Endothelial cell of umbilical vein (primary cell): ENCODE results near the gene ARMH1. TPM values are rescaled to one million over a fixed set of nuclear protein-coding genes. Genes with fewer than 3 reads are reported as not detected.

ENCODE experiments used
- BruUV-seq: library from RNA; stranded (reverse); fragments of 400-500 nt; replicated peaks from 2 replicates; lab custom pipeline; 2021; lab: Mats Ljungman, UMichigan
- CTCF ChIA-PET: fragments of 300-600, 350-600 bp; sonication (Branson Sonifier 250); formaldehyde crosslinking; loops from one replicate; lab custom pipeline; 2021; ENCODE audit warnings: antibody characterized with exemption, inconsistent platforms; lab: Charles Lee
- POLR2A ChIA-PET: fragments of 300-600, 350-600 bp; sonication (Branson Sonifier 250); formaldehyde crosslinking; loops from one replicate; lab custom pipeline; 2021; ENCODE audit warnings: antibody characterized with exemption, inconsistent platforms; lab: Charles Lee
- DNase-seq: peaks from one replicate; pipeline ENCODE4 v3.0.0-alpha.2; 2011; ENCODE audit warnings: low read depth, low spot score
- FAIRE-seq: peaks from 2 replicates; lab custom pipeline; 2011; peaks lifted over from hg19 to GRCh38; lab: Jason Lieb, UNC
- H2AFZ ChIP-seq: 2 replicates; pipeline ENCODE4 v1.6.0; 2012; ENCODE audit warnings: low read depth, low read length, control low read depth, inconsistent platforms
- H3K27ac ChIP-seq: 2 replicates; pipeline ENCODE4 v1.5.1; 2011; ENCODE audit warnings: low read depth, mild to moderate bottlenecking, control low read depth, low read length, moderate library complexity; ENCODE audit not compliant: insufficient read depth
- H3K27me3 ChIP-seq, 2 experiments: 2 replicates each; pipeline versions ENCODE4 v1.6.0 to v1.6.1; 2011; ENCODE audit warnings: low read length in 2 of 2, mixed read lengths in 1 of 2; ENCODE audit not compliant: control insufficient read depth in 2 of 2, insufficient read depth in 2 of 2
- H3K36me3 ChIP-seq, 2 experiments: 2 replicates in 1 of 2; 3 replicates in 1 of 2; pipeline ENCODE4 v1.5.1; 2011; ENCODE audit warnings: low read length in 2 of 2, mild to moderate bottlenecking in 1 of 2, moderate library complexity in 1 of 2; ENCODE audit not compliant: control insufficient read depth in 2 of 2, insufficient read depth in 2 of 2; ENCODE audit errors: extremely low read depth in 1 of 2
- H3K4me1 ChIP-seq: 3 replicates; pipeline ENCODE4 v1.5.1; 2011; ENCODE audit warnings: mild to moderate bottlenecking, low read length; ENCODE audit not compliant: control insufficient read depth, insufficient read depth; ENCODE audit errors: extremely low read depth
- H3K4me2 ChIP-seq: 2 replicates; pipeline ENCODE4 v1.6.1; 2011; ENCODE audit warnings: low read length, control low read depth, mixed read lengths; ENCODE audit not compliant: insufficient read depth
- H3K4me3 ChIP-seq, 3 experiments: fragments of 200-600 bp in 1 of 3; sonication (generic), shearing (Covaris generic) in 1 of 3; replicated peaks in 1 of 3; 2 replicates each; pipeline ENCODE4 v1.5.1; 2011 to 2016; ENCODE audit warnings: control low read depth in 3 of 3, low read length in 3 of 3, mild to moderate bottlenecking in 2 of 3, inconsistent platforms in 1 of 3, low read depth in 1 of 3, moderate library complexity in 1 of 3; ENCODE audit not compliant: insufficient read depth in 1 of 3
- H3K79me2 ChIP-seq: 2 replicates; pipeline ENCODE4 v1.6.0; 2012; ENCODE audit warnings: low read length, inconsistent platforms; ENCODE audit not compliant: control insufficient read depth, insufficient read depth
- H3K9ac ChIP-seq: replicated peaks from 2 replicates; pipeline ENCODE3; 2011; ENCODE audit warnings: low read length, control low read depth; ENCODE audit not compliant: insufficient read depth; ENCODE audit errors: extremely low read depth
- H3K9me1 ChIP-seq: replicated peaks from 3 replicates; pipeline ENCODE4 v1.6.0; 2011; ENCODE audit warnings: mild to moderate bottlenecking, low read length; ENCODE audit not compliant: control insufficient read depth, insufficient read depth; ENCODE audit errors: extremely low read depth
- H3K9me3 ChIP-seq: replicated peaks from 2 replicates; pipeline ENCODE4 v1.5.1; 2012; ENCODE audit warnings: low read length, inconsistent platforms; ENCODE audit not compliant: control insufficient read depth, insufficient read depth
- H4K20me1 ChIP-seq: replicated peaks from 2 replicates; pipeline ENCODE3; 2011; ENCODE audit warnings: mild to moderate bottlenecking, low read length; ENCODE audit not compliant: control insufficient read depth, insufficient read depth; ENCODE audit errors: extremely low read depth
- EZH2 ChIP-seq: IDR thresholded peaks from 2 replicates; pipeline ENCODE4 v1.6.1; 2012; ENCODE audit warnings: borderline replicate concordance, low read depth, mild to moderate bottlenecking, moderate library complexity, low read length, inconsistent platforms; ENCODE audit not compliant: severe bottlenecking
- FOS ChIP-seq: IDR thresholded peaks from 2 replicates; pipeline ENCODE4 v1.6.1; 2011; ENCODE audit warnings: mild to moderate bottlenecking, low read length, moderate library complexity, borderline replicate concordance; ENCODE audit not compliant: insufficient read depth
- GATA2 ChIP-seq: IDR thresholded peaks from 2 replicates; pipeline ENCODE4 v1.7.0; 2011; ENCODE audit warnings: low read depth, mild to moderate bottlenecking, moderate library complexity, mixed read lengths, low read length; ENCODE audit not compliant: insufficient read length, insufficient read depth
- JUN ChIP-seq: IDR thresholded peaks from 2 replicates; pipeline ENCODE4 v1.6.1; 2011; ENCODE audit warnings: borderline replicate concordance, low read depth; ENCODE audit not compliant: insufficient read length, insufficient read depth
- MYC ChIP-seq: IDR thresholded peaks from one replicate; pipeline ENCODE4 v1.6.1; 2011; ENCODE audit warnings: mild to moderate bottlenecking, low read depth, low read length
- POLR2A ChIP-seq: IDR thresholded peaks from 2 replicates; pipeline ENCODE4 v1.6.1; 2012; ENCODE audit warnings: low read depth, mild to moderate bottlenecking, control low read depth, low read length
- POLR2AphosphoS5 ChIP-seq: IDR thresholded peaks from 2 replicates; pipeline ENCODE4 v1.6.1; 2012; ENCODE audit warnings: low read depth, mild to moderate bottlenecking, control low read depth, low read length, moderate library complexity; ENCODE audit not compliant: insufficient read depth
- dilution Hi-C: fragments of 300-500 bp; cut with MboI; formaldehyde crosslinking; loops from one replicate; pipeline ENCODE4 v1.15.0; 2019; ENCODE audit warnings: low sequenced_read_pairs; ENCODE audit not compliant: extremely low pct_ligation_motif_present
- intact Hi-C: fragments of 100-400 bp; cut with micrococcal nuclease; formaldehyde crosslinking; loops from one replicate; pipeline ENCODE4 v1.10.0; 2022
- polyA plus RNA-seq, 4 experiments: library from polyadenylated mRNA; depleted of rRNA in 3 of 4; stranded (reverse) in 3 of 4; unstranded in 1 of 4; fragments of >200 nt; gene quantifications; 2 replicates each; pipeline versions ENCODE4 v1.2.1 to v1.2.3, GENCODE V29; 2011 to 2012; ENCODE audit warnings: missing spikeins in 1 of 4
- total RNA-seq: library from RNA; stranded (reverse); gene quantifications from 2 replicates; pipeline ENCODE4 v1.2.3, GENCODE V29; 2021
- TF ChIP-seq, protein P1 (sequence below): IDR thresholded peaks from 2 replicates; pipeline ENCODE4 v1.6.1; 2011; ENCODE audit not compliant: insufficient read depth, insufficient read length
- TF ChIP-seq, protein P2 (sequence below), 2 donors: IDR thresholded peaks; 1 replicate in 1 of 2; 2 replicates in 1 of 2; pipeline ENCODE4 v1.5.1; 2011; ENCODE audit warnings: low read length in 2 of 2, mild to moderate bottlenecking in 2 of 2, moderate library complexity in 2 of 2, control low read depth in 1 of 2, inconsistent platforms in 1 of 2, low read depth in 1 of 2; ENCODE audit not compliant: insufficient read depth in 1 of 2; ENCODE audit errors: extremely low read depth in 1 of 2

The ARMH1 gene
- total and polyA plus RNA-seq, 2 donors (not counting 3 experiments of a cell fraction or from before 2014, with no cell fraction given), result 0.17 TPM; not detected in 1

DNA sequence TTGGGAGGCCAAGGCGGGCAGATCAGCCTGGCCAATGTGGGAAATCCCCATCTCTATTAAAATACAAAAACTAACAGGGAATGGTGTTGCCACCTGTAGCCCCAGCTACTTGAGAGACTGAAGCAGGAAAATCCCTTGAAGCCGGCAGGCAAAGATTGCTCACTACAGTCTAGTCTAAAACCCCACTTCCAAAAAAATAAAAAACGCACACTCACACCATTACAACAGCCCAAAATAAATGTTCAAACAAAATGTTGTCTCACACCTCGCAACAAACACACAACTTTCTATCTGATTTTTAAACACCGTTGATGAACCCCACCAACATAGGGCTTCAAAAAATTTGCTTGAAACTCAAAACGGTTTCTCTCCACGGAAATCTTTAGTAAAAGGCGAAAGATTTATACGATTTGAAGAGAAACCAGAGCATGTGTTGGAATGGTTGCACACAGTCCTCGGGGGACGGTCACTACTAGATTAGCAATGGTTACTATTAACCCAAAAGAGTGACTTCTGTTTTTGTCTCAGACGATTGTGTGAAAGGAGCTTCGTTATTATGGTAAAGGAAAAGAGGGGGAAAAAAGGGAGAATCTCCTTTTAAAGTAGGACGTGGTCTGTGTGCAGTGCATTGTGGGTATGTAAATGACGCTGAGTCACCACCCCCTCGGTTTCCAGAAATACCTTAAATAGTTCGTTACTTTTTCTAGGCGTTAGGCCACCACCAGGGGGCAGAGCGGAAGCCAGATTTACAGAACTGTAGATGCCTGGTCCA lies 56.4 kb downstream of the ARMH1 start, which contains the start of gene RNU5D-1:
RNU5D-1 (minus strand) TSS at position 430 of the 772 bp plus-strand sequence.
- H3K4me1 ChIP-seq, result peaks cover 2% of the 10 kb centered on the region
- peak; percentile 97 for DNase-seq
- H3K9ac ChIP-seq, result peak within 1 kb of the TSS; percentile 68
- no peaks in the 10 kb centered on the region for H3K79me2 ChIP-seq
- no peaks in the 10 kb centered on the region for H3K9me1 ChIP-seq
- BruUV-seq, result TSS peak; percentile 99
- dilution Hi-C loops (no loop called here), intact Hi-C loops (loop anchor here (1.0 to 5.0 kb wide), 6 partner anchors 8 to 573 kb away; partner anchors contain the start of genes DYNLT4, HECTD3, KIF2C and RPS8)
- CTCF ChIA-PET, result interaction anchor here (0.6 to 4.2 kb wide), 19 partner anchors 9 to 573 kb away, joined by 3 to 21 read pairs (median 4); partner anchors contain the start of genes BTBD19, KIF2C, PLK3 and RPS8
- no peak within 1 kb of the TSS for H3K4me3 ChIP-seq
- peak within 1 kb of the TSS; percentile 21 for H2AFZ ChIP-seq
- TF ChIP-seq EZH2 (no peak), GATA2 (peak; percentile 22), MYC (no peak), POLR2AphosphoS5 (peak; percentile 100), FOS (peak; percentile 92), POLR2A (peak; percentile 100), JUN (peak; percentile 78)
- TF ChIP-seq, protein P1, sequence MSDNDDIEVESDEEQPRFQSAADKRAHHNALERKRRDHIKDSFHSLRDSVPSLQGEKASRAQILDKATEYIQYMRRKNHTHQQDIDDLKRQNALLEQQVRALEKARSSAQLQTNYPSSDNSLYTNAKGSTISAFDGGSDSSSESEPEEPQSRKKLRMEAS, result no peak
- TF ChIP-seq, protein P2, sequence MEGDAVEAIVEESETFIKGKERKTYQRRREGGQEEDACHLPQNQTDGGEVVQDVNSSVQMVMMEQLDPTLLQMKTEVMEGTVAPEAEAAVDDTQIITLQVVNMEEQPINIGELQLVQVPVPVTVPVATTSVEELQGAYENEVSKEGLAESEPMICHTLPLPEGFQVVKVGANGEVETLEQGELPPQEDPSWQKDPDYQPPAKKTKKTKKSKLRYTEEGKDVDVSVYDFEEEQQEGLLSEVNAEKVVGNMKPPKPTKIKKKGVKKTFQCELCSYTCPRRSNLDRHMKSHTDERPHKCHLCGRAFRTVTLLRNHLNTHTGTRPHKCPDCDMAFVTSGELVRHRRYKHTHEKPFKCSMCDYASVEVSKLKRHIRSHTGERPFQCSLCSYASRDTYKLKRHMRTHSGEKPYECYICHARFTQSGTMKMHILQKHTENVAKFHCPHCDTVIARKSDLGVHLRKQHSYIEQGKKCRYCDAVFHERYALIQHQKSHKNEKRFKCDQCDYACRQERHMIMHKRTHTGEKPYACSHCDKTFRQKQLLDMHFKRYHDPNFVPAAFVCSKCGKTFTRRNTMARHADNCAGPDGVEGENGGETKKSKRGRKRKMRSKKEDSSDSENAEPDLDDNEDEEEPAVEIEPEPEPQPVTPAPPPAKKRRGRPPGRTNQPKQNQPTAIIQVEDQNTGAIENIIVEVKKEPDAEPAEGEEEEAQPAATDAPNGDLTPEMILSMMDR (IDR thresholded peaks at IDR 0.05; ENCODE audit: extremely low read depth in 1 of 2, insufficient read depth in 1 of 2, low read depth in 1 of 2, low read length in 2 of 2), result peak; percentile 77 to 84
- H3K4me2 ChIP-seq, result peak within 1 kb of the TSS; percentile 8
- no peaks in the 10 kb centered on the region for H4K20me1 ChIP-seq
- no peaks in the 10 kb centered on the region for H3K27me3 ChIP-seq
- POLR2A ChIA-PET, result interaction anchor here (0.6 to 1.7 kb wide), 13 partner anchors 8 to 763 kb away, joined by 3 to 18 read pairs (median 4); partner anchors contain the start of genes BTBD19, KIF2C, MUTYH and PLK3
- no peaks in the 10 kb centered on the region for H3K36me3 ChIP-seq
- peak; percentile 92 for FAIRE-seq
- no peaks in the 10 kb centered on the region for H3K9me3 ChIP-seq
- peak within 1 kb of the TSS; percentile 89 for H3K27ac ChIP-seq
